Measurements from ENCODE around the gene SH2D5. TPM values are rescaled to one million over a fixed set of nuclear protein-coding genes. Genes with fewer than 3 reads are reported as not detected.

The SH2D5 gene
- total RNA-seq, 1 donor from 2014 or later: 5.1 TPM

DNA sequence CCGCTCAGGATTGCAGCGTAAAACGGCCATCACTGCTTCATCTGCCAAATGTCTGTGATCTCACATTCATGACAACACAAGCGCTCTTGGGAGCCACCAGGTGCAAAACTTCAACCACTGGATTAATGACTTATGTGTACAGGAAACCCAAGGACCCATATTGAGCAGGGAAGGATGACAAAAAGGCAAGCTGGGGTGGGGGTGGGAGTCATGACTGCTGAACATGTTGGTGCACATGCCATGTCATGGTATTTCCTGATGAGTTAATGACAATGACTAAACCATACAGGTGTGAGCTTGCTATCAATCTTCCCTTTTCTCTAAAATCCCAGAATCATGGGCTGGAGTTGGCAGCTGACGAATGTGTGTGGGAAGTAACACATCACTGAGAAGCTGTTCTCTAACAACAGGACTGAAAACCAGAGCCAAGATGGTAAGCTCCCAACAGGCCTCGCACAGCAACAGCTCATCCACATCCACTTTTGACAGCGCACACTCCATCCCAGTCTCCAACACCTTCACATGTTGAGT, 3.1 kb upstream of the SH2D5 start:
- Histone ChIP-seq H3F3A (ENCODE audit: low read depth) (peaks cover 56% of the 10 kb centered on the region), H3K9ac (no peak overlapping the region), H3K79me2 (ENCODE audit: low read depth) (no peaks in the 10 kb centered on the region), H3K4me2 (no peak overlapping the region), H3K36me3 (no peaks in the 10 kb centered on the region), H2AFZ (replicated peaks) (no peak overlapping the region), H4K20me1 (ENCODE audit: low read depth) (peaks cover 23% of the 10 kb centered on the region), H3K4me1 (peaks cover 16% of the 10 kb centered on the region), H3K27ac (no peak overlapping the region), H3K4me3 (no peak overlapping the region), H3K9me3 (ENCODE audit: low read depth) (no peaks in the 10 kb centered on the region), H3K27me3 (peaks cover 39% of the 10 kb centered on the region)
- DNase-seq (ENCODE audit: low spot score): no peak
- Mint-ChIP-seq H3K4me3 (no peak overlapping the region), H3K27ac (no peak overlapping the region), H3K9me3 (no peaks in the 10 kb centered on the region), H3K4me1 (peaks cover 4% of the 10 kb centered on the region), H3K36me3 (peaks cover 8% of the 10 kb centered on the region), H3K27me3 (ENCODE audit: insufficient read depth, low read depth) (peaks cover 15% of the 10 kb centered on the region)
- no peak for TF ChIP-seq EZH2phosphoT487 (IDR thresholded peaks at IDR 0.05)
- TF ChIP-seq EZH2 (IDR thresholded peaks at IDR 0.05): no peak
- TF ChIP-seq, protein P1, sequence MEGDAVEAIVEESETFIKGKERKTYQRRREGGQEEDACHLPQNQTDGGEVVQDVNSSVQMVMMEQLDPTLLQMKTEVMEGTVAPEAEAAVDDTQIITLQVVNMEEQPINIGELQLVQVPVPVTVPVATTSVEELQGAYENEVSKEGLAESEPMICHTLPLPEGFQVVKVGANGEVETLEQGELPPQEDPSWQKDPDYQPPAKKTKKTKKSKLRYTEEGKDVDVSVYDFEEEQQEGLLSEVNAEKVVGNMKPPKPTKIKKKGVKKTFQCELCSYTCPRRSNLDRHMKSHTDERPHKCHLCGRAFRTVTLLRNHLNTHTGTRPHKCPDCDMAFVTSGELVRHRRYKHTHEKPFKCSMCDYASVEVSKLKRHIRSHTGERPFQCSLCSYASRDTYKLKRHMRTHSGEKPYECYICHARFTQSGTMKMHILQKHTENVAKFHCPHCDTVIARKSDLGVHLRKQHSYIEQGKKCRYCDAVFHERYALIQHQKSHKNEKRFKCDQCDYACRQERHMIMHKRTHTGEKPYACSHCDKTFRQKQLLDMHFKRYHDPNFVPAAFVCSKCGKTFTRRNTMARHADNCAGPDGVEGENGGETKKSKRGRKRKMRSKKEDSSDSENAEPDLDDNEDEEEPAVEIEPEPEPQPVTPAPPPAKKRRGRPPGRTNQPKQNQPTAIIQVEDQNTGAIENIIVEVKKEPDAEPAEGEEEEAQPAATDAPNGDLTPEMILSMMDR (IDR thresholded peaks at IDR 0.05): no peak

DNA sequence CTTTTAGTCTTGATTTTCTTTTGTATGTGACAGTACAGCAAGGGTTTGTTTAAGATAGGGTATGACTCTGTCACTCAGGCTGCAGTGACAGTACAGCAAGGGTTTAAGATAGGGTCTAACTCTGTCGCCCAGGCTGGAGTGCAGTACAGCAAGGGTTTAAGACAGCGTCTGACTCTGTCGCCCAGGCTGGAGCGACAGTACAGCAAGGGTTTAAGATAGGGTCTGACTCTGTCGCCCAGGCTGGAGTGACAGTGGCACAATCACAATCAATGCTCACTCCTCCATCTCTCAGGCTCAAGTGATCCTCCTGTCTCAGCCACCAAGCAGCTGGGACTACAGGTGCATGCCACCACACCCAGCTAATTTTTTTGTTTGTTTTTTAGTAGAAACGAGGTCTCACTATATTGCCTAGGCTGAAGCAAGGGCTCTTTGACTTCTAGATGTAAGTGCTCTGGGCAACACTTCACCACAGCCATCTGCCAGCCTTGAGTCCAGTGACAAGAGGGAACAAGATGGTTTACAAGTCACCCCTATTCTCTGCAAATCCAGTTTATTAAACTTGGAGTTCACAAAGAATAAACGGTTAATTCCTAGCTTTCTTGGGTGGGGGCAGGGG, 965 bp upstream of the SH2D5 start:
- no peaks in the 10 kb centered on the region for H3K9me3 Mint-ChIP-seq
- no peak for DNase-seq (ENCODE audit: low spot score)
- peak overlapping the region; percentile 81 for H2AFZ ChIP-seq (replicated peaks)
- H3K27ac Mint-ChIP-seq: no peak overlapping the region
- peaks cover 3% of the 10 kb centered on the region for H3K36me3 Mint-ChIP-seq
- H3K4me1 Mint-ChIP-seq: peaks cover 13% of the 10 kb centered on the region
- H3K4me1 ChIP-seq: peaks cover 30% of the 10 kb centered on the region
- H3K36me3 ChIP-seq: no peaks in the 10 kb centered on the region
- peak overlapping the region; percentile 56 for H3K4me3 ChIP-seq
- H3K4me2 ChIP-seq: peak overlapping the region; percentile 88
- no peak overlapping the region for H3K27ac ChIP-seq
- peak overlapping the region; percentile 89 for H3K4me3 Mint-ChIP-seq
- peaks cover 30% of the 10 kb centered on the region for H4K20me1 ChIP-seq (ENCODE audit: low read depth)
- H3K27me3 ChIP-seq: peaks cover 58% of the 10 kb centered on the region
- H3K79me2 ChIP-seq (ENCODE audit: low read depth): no peaks in the 10 kb centered on the region
- TF ChIP-seq EZH2phosphoT487 (IDR thresholded peaks at IDR 0.05) (no peak), EZH2 (IDR thresholded peaks at IDR 0.05) (no peak)
- TF ChIP-seq, protein P1 (IDR thresholded peaks at IDR 0.05): no peak
- no peak overlapping the region for H3K9ac ChIP-seq
- H3K9me3 ChIP-seq (ENCODE audit: low read depth): no peaks in the 10 kb centered on the region
- H3F3A ChIP-seq (ENCODE audit: low read depth): peaks cover 40% of the 10 kb centered on the region
- peaks cover 22% of the 10 kb centered on the region for H3K27me3 Mint-ChIP-seq (ENCODE audit: insufficient read depth, low read depth)

DNA sequence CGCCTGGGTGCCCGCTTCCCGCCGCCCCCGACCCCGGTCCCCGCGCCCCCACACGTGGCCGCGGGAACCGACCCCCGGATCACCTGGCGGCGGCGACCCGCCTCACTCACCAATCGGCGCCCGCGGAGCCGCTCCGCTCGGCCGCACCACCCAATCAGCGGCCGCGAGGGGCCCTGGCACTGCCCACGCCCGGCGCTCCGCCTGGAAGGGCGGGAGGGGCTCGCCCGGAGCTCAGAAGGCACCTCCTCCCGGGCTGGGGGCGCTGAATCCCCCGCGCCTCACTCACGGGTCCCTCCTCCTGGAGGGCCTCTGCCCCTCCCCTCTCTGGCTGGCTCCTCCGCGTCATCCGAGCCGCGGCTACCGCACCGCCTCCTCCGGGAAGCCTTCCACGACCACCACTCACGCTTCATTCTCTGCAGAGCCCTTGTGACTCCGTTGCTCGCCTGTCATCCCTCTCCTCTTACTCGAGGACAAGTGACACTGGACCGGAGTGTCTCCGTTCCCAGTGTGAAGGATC, 374 bp downstream of the SH2D5 start:
- peak; percentile 95 for DNase-seq (ENCODE audit: low spot score)

More for the DNA sequence above, 374 bp downstream of the SH2D5 start:
- H3K4me3 Mint-ChIP-seq: peak overlapping the region; percentile 89
- H3K9me3 Mint-ChIP-seq: no peaks in the 10 kb centered on the region
- H3K9me3 ChIP-seq (ENCODE audit: low read depth): no peaks in the 10 kb centered on the region
- H3K27ac Mint-ChIP-seq: no peak overlapping the region
- TF ChIP-seq, protein P1 (IDR thresholded peaks at IDR 0.05): peak; percentile 3
- no peak for TF ChIP-seq EZH2 (IDR thresholded peaks at IDR 0.05)
- peak; percentile 19 for TF ChIP-seq EZH2phosphoT487 (IDR thresholded peaks at IDR 0.05)
- H3K4me2 ChIP-seq: peak overlapping the region; percentile 88
- H3K36me3 ChIP-seq: no peaks in the 10 kb centered on the region
- peaks cover 36% of the 10 kb centered on the region for H3K4me1 ChIP-seq
- H3K27me3 Mint-ChIP-seq (ENCODE audit: insufficient read depth, low read depth): peaks cover 26% of the 10 kb centered on the region
- H3K4me1 Mint-ChIP-seq: peaks cover 19% of the 10 kb centered on the region
- peaks cover 28% of the 10 kb centered on the region for H3F3A ChIP-seq (ENCODE audit: low read depth)
- H4K20me1 ChIP-seq (ENCODE audit: low read depth): peaks cover 32% of the 10 kb centered on the region
- no peak overlapping the region for H3K27ac ChIP-seq
- no peak overlapping the region for H3K9ac ChIP-seq
- H3K4me3 ChIP-seq: peak overlapping the region; percentile 56
- H3K36me3 Mint-ChIP-seq: no peaks in the 10 kb centered on the region
- peaks cover 58% of the 10 kb centered on the region for H3K27me3 ChIP-seq
- H2AFZ ChIP-seq (replicated peaks): peak overlapping the region; percentile 81
- no peaks in the 10 kb centered on the region for H3K79me2 ChIP-seq (ENCODE audit: low read depth)
